Pancreas (tissue), 10 donors: Measurements from ENCODE around the gene APBA2. TPM values are rescaled to one million over a fixed set of nuclear protein-coding genes. Genes with fewer than 3 reads are reported as not detected.

Experiments
- ATAC-seq, 4 donors: fragments of 200-7000 bp; cut with Tn5 transposase; one replicate each; pipeline versions ENCODE4 v1.8.0 to v1.9.1; 2020; ENCODE audit warnings: mild to moderate bottlenecking in 4 of 4, moderate library complexity in 4 of 4
- DNase-seq, 6 donors: peaks; one replicate each; pipeline ENCODE4 v3.0.0-alpha.2; 2020
- FAIRE-seq: peaks from 2 replicates; lab custom pipeline; 2012; peaks lifted over from hg19 to GRCh38; lab: Jason Lieb, UNC
- H3K27ac ChIP-seq, 4 donors: fragments of 200-600 bp; sonication (generic); 1 replicate in 3 of 4; 2 replicates in 1 of 4; pipeline versions ENCODE4 v1.5.0 to v1.8.0; 2020
- H3K27me3 ChIP-seq, 4 donors: fragments of 200-600 bp; one replicate each; pipeline ENCODE4 v1.8.0; 2021
- H3K36me3 ChIP-seq, 3 donors: fragments of 200-600 bp; sonication (generic) in 1 of 3; one replicate each; pipeline versions ENCODE4 v1.5.0 to v1.8.0; 2020 to 2021
- H3K4me1 ChIP-seq, 3 donors: fragments of 200-600 bp; one replicate each; pipeline ENCODE4 v1.8.0; 2021
- H3K4me3 ChIP-seq, 4 donors: fragments of 200-600 bp; sonication (generic) in 2 of 4; one replicate each; pipeline versions ENCODE4 v1.5.0 to v1.8.0; 2020 to 2021
- H3K9me3 ChIP-seq, 4 donors: fragments of 200-600 bp; one replicate each; pipeline ENCODE4 v1.8.0; 2021
- CTCF ChIP-seq, 4 donors: fragments of 200-600 bp; sonication (generic) in 3 of 4; IDR thresholded peaks; one replicate each; pipeline versions ENCODE4 v1.5.0 to v1.8.0; 2021; ENCODE audit warnings: antibody characterized with exemption in 4 of 4
- WGBS, 2 donors: extraction: QIAGEN DNeasy Blood & Tissue Kit; methylation state at CpG; one replicate each; pipeline ENCODE4 v1.1.7; 2013; 5-methylcytosine and 5-hydroxymethylcytosine counted together
- intact Hi-C, 3 donors: fragments of 100-400 bp; cut with DNase I; formaldehyde crosslinking; loops; one replicate each; pipeline versions ENCODE4 v1.11.1 to v1.14.2; 2022
- polyA plus RNA-seq, 2 donors: library from polyadenylated mRNA; stranded (reverse); fragments of 200-250 nt; gene quantifications; one replicate each; pipeline ENCODE4 v1.2.3, GENCODE V29; 2013
- total RNA-seq, 6 donors: library from RNA; stranded (reverse); fragmentation: NEBNext Ultra II Directional in 4 of 6; extraction: Animal tissue kit (Norgen Biotek cat#: 25700) in 4 of 6; gene quantifications; one replicate each; pipeline versions ENCODE4 v1.2.1 to v1.2.4, GENCODE V29; 2021 to 2023
- donor health status: healthy with polysubstance abuse.
- donor health status: DM: no; HTN: no; CAD: no; lungs with moderate emphysema.
- donor health status: DM: no; HTN: no; CAD: no.
- donor health status: control.
- donor health status: control.
- donor health status: Bipolar disorder and iron deficiency.
- donor health status: DM: yes; HTN: yes; CAD: no.
- donor health status: DM: no; HTN: no; CAD: no.
- donor health status: DM: no; HTN: no; CAD: no.
- donor health status: DM: yes; HTN: yes; CAD: no.

APBA2 gene
- total and polyA plus RNA-seq, 8 donors, result 3.9 to 10.3 (median 6.7) TPM

GRCh38 chr15:29079479-29079878 lies 193.7 kb downstream of the APBA2 start:
- no peak for FAIRE-seq
- DNase-seq, result no peak
- no peaks in the 10 kb centered on the region for H3K4me1 ChIP-seq
- intact Hi-C loops, result no loop called here
- 86 to 95% methylated on average over 5 of the region's 5 CpGs for WGBS, 2 donors
- TF ChIP-seq CTCF (IDR thresholded peaks at IDR 0.05), result no peak
- H3K27me3 ChIP-seq, result no peaks in the 10 kb centered on the region
- H3K4me3 ChIP-seq, result no peak overlapping the region
- no peak overlapping the region for H3K27ac ChIP-seq
- no peaks in the 10 kb centered on the region for H3K9me3 ChIP-seq
- ATAC-seq, result no peak
- no peaks in the 10 kb centered on the region for H3K36me3 ChIP-seq

GRCh38 chr15:29081781-29082180 lies 196.0 kb downstream of the APBA2 start:
- ATAC-seq, result no peak
- H3K9me3 ChIP-seq, result no peaks in the 10 kb centered on the region
- H3K4me3 ChIP-seq, result no peak overlapping the region
- TF ChIP-seq CTCF (IDR thresholded peaks at IDR 0.05), result no peak
- H3K4me1 ChIP-seq, result no peaks in the 10 kb centered on the region
- no peak for DNase-seq
- H3K27ac ChIP-seq, result no peak overlapping the region
- no peak for FAIRE-seq
- WGBS, 2 donors, result 93 to 96% methylated on average over 10 of the region's 10 CpGs
- H3K27me3 ChIP-seq, result no peaks in the 10 kb centered on the region
- H3K36me3 ChIP-seq, result no peaks in the 10 kb centered on the region
- intact Hi-C loops, result no loop called here

GRCh38 chr15:29083161-29083560 lies 197.4 kb downstream of the APBA2 start:
- FAIRE-seq, result no peak
- intact Hi-C loops, result no loop called here
- no peaks in the 10 kb centered on the region for H3K36me3 ChIP-seq
- no peak for TF ChIP-seq CTCF (IDR thresholded peaks at IDR 0.05)
- H3K27ac ChIP-seq, result no peak overlapping the region
- no peaks in the 10 kb centered on the region for H3K27me3 ChIP-seq
- no peak for DNase-seq
- ATAC-seq, result no peak
- no peaks in the 10 kb centered on the region for H3K4me1 ChIP-seq
- WGBS, 2 donors, result 93 to 98% methylated on average over 4 of the region's 4 CpGs
- no peaks in the 10 kb centered on the region for H3K9me3 ChIP-seq
- no peak overlapping the region for H3K4me3 ChIP-seq

- no peak for DNase-seq
- no peaks in the 10 kb centered on the region for H3K4me1 ChIP-seq
- H3K27ac ChIP-seq, result no peak overlapping the region
- no peaks in the 10 kb centered on the region for H3K36me3 ChIP-seq
- whole genome bisulfite sequencing, 2 donors, result 94 to 97% methylated on average over 2 of the region's 2 CpGs
- TF ChIP-seq CTCF (IDR thresholded peaks at IDR 0.05), result no peak
- ATAC-seq, result no peak
- H3K27me3 ChIP-seq, result no peaks in the 10 kb centered on the region
- H3K9me3 ChIP-seq, result no peaks in the 10 kb centered on the region
- intact Hi-C loops, result no loop called here
- no peak for FAIRE-seq
- no peak overlapping the region for H3K4me3 ChIP-seq
Observed at GRCh38 chr15:29083858-29084257, 198.1 kb downstream of the APBA2 start.

- FAIRE-seq (no peak), DNase-seq (no peak), ATAC-seq (no peak)
- Histone ChIP-seq H3K36me3 (no peaks in the 10 kb centered on the region), H3K4me1 (no peaks in the 10 kb centered on the region), H3K27me3 (no peaks in the 10 kb centered on the region), H3K27ac (no peak overlapping the region), H3K4me3 (no peak overlapping the region), H3K9me3 (no peaks in the 10 kb centered on the region)
- intact Hi-C loops, result no loop called here
- 69 to 73% methylated on average over 5 of the region's 5 CpGs for WGBS, 2 donors
- TF ChIP-seq CTCF (IDR thresholded peaks at IDR 0.05), result no peak
Observed at GRCh38 chr15:29086001-29086400, 200.2 kb downstream of the APBA2 start.
